ENCODE data around the gene ATG4B.
A peak's percentile ranks its signal among the peaks of the same experiment; 100 is the strongest.

ATG4B gene

GRCh38 chr2:241613017-241613780 is 24.3 kb upstream of the ATG4B start:
- DNase-seq (ENCODE audit: low read depth, low spot score) = peak; percentile 20

GRCh38 chr2:241615041-241615440 is 22.5 kb upstream of the ATG4B start:
- no peak for DNase-seq (ENCODE audit: low read depth, low spot score)

DNA sequence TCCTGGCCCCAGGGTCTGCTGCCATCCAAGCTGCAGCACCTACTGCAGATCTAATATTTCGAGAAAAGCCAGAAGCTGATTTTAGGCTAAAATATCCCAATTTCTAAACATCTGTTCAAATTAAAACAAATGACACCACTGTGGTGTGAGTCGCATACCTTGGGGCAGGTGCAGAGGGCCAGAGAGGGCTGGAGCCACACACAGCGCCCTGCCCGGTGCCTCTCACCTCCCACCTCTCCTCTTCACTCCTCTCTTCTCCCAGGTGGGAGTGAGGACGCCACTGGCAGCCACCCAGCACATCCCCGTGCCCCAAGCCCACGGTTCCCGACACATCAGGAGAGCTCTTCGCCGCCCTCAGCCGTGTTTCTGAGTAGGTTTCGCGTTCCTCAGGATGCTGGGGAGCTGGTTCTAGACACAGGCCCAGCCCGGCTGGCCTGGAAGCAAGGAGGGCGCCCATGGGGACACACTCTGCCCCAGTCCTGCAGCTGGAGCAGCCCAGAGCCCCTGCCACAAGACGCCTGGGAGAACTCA is 21.9 kb upstream of the ATG4B start:
- no peak for DNase-seq (ENCODE audit: low read depth, low spot score)

DNA sequence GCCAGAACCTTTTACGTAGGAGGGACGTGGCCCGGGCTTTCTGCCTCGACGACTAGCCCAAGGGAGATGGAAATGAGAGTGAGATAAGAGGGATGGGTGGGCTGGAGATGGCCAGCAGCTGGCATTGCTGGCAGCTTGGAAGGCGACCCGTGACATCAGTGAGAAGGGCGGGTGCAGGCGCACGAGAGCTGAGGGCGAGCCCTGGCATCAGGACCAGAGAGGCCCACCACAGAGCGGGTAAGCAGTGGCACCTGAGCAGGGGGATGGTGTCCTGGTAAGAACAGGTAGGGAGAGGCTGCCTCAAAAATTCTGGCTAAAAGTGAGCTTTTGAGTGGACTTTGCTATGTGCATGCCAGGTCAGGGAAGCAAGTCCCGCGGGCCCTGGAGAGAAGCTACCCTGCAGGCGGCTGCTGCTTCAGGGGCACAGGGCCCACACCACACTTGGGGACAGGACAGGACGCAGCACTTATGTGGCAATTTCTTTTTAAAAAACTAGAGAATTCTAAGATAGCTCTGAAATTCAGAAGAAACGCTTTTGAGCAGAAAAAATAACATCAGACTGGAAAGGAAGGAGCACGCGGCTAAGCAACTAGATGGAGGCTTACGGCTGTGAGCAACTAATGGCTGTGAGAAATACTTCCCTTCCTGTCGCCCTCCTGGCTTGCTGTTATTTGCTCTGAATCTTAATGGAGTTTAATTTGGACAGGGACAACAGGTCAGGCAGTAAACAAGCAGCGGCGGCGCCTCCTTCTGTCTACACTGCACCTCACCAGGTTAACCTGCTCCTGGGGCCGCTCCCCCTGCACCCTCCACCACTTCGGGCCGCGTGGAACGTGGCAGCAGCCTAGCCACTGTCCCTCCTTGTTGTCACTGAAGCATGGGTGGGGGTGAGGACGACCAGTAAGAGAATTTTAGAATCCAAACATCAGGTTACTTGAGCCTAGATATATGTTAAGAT is 21.0 kb upstream of the ATG4B start:
- DNase-seq (ENCODE audit: low read depth, low spot score) = no peak

DNA sequence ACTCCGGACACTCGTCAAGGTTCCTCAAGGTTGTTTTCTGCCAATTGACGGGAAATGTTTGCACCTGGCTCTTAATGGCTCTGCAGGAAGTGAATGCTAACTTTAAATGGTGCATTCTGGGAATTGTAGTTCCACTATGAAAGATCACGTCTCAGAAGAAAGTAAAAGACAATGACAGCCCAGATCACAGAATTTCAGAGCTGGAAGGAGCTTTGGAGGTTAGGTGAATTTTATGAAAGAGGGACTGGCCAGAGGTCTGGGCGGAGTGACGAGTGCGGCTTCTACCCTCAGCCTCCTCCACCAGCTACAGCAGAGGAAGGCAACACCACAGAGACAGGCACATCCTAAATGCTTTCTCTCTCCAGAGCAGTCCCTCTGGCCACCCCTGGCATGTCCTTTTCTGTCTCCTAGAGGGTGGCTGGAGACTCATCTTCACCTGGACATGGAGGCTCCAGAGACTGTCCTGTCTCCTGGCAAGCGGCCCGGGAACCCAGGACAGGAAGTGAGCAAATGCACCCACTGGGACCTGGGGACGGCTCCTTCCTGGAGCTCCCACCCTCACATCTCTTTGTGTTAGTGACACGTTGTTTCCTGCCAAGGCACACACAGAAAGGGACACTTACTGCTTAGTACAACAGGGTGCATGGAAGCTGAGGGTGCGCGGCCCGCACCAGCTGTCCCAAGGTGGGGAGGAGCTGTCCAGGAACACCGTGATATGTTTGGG is 19.9 kb upstream of the ATG4B start:
- peak; percentile 17 for DNase-seq (ENCODE audit: low read depth, low spot score)

GRCh38 chr2:241618296-241618805 is 19.1 kb upstream of the ATG4B start:
- no peak for DNase-seq (ENCODE audit: low read depth, low spot score)

GRCh38 chr2:241618829-241619228 is 18.7 kb upstream of the ATG4B start:
- no peak for DNase-seq (ENCODE audit: low read depth, low spot score)

DNA sequence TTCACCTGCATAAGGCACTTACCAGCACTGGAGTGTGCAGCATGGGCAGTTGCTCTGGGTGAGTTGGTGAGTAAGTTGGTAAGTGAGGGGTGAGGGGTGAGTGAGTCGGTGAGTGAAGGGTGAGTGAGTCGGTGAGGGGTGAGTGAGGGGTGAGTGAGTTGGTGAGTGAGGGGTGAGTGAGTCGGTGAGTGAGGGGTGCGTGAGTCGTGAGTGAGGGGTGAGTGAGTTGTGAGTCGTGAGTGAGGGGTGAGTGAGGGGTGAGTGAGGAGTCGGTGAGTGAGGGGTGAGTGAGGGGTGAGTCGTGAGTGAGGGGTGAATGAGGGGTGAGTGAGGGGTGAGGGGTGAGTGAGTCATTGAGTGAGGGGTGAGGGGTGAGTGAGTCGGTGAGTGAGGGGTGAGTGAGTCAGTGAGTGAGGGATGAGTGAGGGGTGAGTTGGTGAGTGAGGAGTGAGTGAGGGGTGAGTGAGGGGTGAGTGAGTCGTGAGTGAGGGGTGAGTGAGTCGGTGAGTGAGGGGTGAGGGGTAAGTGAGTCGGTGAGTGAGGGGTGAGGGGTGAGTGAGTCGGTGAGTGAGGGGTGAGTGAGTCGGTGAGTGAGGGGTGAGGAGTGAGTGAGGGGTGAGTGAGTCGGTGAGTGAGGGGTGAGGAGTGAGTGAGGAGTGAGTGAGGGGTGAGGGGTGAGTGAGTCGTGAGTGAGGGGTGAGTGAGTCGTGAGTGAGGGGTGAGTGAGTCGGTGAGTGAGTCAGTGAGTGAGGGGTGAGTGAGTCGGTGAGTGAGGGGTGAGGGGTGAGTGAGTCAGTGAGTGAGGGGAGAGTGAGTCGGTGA is 17.7 kb upstream of the ATG4B start:
- no peak for DNase-seq (ENCODE audit: low read depth, low spot score)

DNA sequence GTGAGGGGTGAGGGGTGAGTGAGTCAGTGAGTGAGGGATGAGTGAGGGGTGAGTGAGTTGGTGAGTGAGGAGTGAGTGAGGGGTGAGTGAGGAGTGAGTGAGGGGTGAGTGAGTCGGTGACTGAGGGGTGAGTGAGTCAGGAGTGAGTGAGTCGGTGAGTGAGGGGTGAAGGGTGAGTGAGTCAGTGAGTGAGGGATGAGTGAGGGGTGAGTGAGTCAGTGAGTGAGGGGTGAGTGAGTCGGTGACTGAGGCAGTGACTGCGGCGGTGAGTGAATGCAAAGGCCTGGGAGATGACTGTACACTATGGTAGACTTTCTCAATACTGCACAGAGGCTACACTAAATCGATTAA is 17.1 kb upstream of the ATG4B start:
- no peak for DNase-seq (ENCODE audit: low read depth, low spot score)

DNA sequence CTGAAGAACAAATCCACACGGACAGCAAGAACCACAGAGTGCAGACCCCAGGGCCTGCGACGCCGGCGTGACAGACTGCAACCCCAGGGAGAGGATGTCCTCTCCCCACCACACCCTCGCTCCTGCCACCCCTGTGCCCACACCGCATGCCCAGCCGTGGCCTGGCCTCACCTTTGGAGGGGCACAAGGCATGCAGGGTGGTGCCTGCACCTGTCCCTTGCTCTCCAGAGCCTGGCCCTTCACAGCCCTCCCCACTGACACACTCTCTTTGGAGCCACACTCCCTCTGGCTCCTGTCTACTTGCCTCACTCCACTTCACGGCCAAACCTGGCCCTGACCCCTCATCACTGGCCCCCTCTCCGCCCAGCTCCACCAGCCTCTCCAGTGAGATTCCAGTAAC is 9.8 kb upstream of the ATG4B start:
- DNase-seq (ENCODE audit: low read depth, low spot score) = no peak

- peak; percentile 86 for DNase-seq (ENCODE audit: low read depth, low spot score)
Measured at GRCh38 chr2:241629762-241630435, 7.6 kb upstream of the ATG4B start.

DNA sequence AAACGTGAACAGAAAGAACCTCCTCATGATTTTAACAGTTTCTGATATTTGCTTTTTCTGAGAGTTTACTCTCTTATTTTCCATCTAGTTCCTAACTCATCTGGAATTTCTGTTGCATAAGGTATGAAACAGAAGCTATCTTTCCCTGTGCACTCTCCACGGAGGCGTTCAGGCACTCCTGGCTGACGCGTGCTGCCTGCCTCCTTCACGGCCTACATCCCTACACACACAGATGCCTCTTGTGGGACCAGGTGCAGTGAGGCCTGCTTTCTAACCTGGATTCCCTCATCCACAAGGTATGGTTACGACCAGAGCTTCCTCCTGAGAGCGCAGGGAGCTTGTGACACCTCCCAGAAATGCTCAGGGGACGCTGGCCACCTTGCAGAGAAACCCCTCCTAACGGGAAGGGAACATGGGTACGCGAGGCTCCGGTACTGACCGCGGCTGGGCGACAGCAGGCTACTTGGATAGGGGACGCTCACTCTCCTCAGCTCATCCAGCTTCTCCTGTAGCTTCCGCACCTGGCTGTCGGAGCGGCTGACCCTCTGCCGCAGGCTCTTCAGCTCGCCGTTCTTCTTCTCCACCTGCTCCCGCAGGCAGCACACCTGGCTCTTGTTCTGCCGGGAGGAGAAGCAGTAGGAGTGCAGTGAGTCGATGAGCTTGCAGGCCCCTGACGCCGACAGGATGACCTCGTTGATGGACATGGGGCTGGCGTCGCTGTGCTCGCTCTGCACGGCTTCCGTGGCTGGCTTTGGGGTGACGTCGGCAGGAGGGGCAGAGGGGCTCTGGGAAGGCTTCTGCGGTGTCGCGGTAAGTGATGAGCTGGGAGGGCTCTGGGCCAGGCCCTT is 4.8 kb upstream of the ATG4B start:
- DNase-seq (ENCODE audit: low read depth, low spot score) = no peak

GRCh38 chr2:241633561-241633960 is 3.9 kb upstream of the ATG4B start:
- no peak for DNase-seq (ENCODE audit: low read depth, low spot score)

- no peak for DNase-seq (ENCODE audit: low read depth, low spot score)
Measured at GRCh38 chr2:241635756-241636155, 1.7 kb upstream of the ATG4B start.

DNA sequence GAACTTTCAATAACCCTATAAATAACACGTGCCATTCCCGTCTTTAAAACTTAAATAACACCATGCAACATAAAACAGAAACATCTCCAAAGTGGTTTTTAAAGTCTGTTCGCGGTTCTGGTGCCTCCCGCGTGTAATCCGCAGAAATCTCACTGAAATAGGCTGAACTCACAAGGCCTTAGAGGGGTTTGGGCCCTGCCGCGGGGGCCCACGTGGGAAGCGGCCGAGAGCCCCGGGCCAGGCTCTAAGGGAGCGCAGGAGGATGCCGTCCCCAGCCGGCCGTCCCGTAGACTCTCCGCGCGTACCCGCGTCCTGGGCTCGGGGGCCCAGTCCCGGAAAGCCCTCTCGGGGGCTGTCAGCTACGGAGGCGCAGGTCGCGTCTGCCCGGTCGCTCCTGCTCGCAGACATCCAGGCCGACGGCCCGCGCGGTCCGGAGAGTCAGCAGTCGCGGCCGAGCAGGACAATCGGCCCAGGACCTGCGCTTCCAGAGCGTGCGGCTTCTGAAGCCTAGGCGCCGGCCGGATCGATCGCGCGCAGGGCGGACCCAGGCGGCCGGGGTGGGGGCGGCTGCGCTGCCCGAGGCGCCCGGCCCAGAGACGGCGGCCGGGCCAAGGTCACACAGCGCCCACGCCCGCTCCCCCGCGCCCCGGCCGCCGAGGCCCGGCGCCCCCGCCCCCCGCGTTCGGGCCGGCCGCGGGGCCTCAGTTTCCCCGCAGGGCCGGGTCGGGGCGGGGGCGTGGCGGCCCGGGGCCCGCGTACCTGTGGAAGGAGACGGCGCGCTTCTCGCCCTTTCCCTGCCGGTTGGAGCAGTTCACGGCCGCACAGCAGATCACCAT is 1.1 kb upstream of the ATG4B start:
- peak; percentile 71 for DNase-seq (ENCODE audit: low read depth, low spot score)

- DNase-seq (ENCODE audit: low read depth, low spot score) = no peak
Measured at GRCh38 chr2:241637795-241638660, 535 bp downstream of the ATG4B start.

- no peak for DNase-seq (ENCODE audit: low read depth, low spot score)
Measured at GRCh38 chr2:241638940-241639339, 1.4 kb downstream of the ATG4B start.
